GM12801 (cell line): ENCODE data around the gene LOXHD1.

Source experiments
- TF ChIP-seq, protein P1 (sequence below): IDR thresholded peaks from one replicate; pipeline ENCODE4 v1.5.1; 2011; ENCODE audit warnings: control low read depth; ENCODE audit not compliant: insufficient read length; ENCODE audit errors: extremely low read depth

LOXHD1 gene

GRCh38 chr18:46587600-46587999, 69.4 kb downstream of the LOXHD1 start:
- TF ChIP-seq, protein P1, sequence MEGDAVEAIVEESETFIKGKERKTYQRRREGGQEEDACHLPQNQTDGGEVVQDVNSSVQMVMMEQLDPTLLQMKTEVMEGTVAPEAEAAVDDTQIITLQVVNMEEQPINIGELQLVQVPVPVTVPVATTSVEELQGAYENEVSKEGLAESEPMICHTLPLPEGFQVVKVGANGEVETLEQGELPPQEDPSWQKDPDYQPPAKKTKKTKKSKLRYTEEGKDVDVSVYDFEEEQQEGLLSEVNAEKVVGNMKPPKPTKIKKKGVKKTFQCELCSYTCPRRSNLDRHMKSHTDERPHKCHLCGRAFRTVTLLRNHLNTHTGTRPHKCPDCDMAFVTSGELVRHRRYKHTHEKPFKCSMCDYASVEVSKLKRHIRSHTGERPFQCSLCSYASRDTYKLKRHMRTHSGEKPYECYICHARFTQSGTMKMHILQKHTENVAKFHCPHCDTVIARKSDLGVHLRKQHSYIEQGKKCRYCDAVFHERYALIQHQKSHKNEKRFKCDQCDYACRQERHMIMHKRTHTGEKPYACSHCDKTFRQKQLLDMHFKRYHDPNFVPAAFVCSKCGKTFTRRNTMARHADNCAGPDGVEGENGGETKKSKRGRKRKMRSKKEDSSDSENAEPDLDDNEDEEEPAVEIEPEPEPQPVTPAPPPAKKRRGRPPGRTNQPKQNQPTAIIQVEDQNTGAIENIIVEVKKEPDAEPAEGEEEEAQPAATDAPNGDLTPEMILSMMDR = no peak

DNA sequence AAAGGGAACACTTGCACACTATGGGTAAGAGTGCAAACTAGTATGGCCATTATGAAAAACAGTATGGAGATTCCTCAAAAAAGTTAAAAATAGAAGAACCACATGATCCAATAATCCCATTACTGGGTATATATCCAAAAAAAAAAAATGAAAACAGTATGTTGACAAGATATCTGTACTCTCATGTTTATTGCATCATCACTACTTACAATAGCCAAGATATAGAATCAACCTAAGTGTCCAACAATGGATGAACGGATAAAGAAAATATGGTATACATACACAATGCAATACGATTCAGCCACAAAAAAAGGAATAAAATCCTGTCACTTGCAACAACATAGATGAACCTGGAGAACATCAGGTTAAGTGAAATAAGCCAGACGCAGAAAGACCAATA, 73.3 kb downstream of the LOXHD1 start:
- TF ChIP-seq, protein P1 = no peak

- TF ChIP-seq, protein P1 = no peak
Observed at GRCh38 chr18:46581648-46582047, 75.4 kb downstream of the LOXHD1 start.

DNA sequence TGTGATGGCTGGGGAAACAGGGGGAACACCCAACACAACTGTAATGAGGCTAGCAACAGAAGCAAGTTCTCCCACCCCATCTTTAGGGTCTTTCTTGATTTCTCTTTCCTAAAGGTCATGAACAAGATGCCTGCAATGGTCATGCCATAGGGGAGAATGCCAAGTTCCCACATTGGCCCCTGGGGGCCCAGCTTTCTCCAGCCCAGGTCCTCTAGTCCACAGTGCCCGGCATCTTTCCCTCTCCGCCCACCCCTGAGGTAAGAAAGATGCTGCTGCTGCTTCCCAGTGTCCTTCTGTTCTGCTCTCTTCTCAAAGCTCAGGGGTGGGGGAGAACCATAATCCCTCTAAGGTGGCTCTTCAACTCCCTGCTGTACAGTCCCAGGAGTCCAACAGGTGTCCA, 78.0 kb downstream of the LOXHD1 start:
- TF ChIP-seq, protein P1 = no peak

DNA sequence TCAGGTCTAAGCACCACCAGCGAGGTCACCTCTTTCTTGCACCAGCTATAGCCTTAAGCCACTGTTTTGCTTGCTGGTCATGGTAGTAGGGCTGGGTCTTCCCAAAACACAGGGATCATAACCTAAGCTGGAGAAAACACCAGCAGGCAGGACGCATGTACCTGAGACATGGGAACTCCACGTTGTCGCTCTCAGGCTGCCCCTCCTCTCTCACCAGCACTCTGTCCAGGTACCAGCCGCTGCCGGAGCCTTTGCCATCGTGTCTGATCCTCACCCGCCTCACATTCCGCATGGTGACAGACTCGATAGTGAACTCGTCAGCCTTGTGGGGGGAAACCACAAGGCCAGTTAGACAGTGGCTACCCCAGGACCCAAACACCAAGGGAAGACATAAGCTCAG, 79.5 kb downstream of the LOXHD1 start:
- TF ChIP-seq, protein P1 = no peak

DNA sequence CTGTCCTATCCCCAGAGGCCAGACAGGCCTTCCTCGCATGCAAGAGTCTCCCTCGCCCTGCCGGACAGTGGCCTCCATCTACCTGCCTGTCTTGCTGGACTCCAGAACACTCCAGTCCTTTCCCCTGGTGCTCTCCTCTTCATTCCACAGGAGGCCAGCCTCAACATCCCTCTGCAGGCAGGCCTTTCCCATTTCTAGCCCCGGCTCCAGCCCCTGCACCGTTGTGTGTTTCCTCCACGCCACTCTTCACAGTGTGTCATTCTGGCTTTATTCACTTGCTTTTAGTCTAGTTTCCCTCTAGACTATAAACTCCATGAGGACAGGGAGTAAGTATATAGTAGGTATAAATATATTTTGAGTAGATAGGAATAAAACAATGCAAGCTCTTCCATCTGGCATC, 81.2 kb downstream of the LOXHD1 start:
- TF ChIP-seq, protein P1 = no peak

DNA sequence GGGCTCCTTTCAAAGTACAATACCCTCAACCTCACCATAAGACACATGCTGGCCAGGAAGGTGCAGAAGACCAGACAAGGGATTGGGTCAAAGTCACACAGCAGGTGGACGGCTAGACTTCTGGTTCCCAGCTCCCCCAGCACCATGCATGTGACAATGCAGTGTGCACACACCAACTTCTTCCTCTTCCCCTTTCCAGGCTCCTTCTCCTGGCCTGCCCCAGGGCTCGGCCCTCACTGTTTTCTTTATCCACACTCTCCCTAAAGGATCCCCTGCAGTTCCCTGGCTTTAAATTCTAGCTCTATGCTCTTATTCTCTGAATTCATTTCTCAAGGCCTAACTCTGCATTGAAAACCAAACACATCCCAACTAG, 82.3 kb downstream of the LOXHD1 start:
- TF ChIP-seq, protein P1 = no peak
